Cerebellar nuclear complex (tissue), 1 donor: Measurements from ENCODE around the gene GDF11.

ENCODE experiments used
- DNase-seq, 2 experiments: peaks; one replicate each; lab custom pipeline; 2025; lab: John Stamatoyannopoulos, UW

Gene GDF11

DNA sequence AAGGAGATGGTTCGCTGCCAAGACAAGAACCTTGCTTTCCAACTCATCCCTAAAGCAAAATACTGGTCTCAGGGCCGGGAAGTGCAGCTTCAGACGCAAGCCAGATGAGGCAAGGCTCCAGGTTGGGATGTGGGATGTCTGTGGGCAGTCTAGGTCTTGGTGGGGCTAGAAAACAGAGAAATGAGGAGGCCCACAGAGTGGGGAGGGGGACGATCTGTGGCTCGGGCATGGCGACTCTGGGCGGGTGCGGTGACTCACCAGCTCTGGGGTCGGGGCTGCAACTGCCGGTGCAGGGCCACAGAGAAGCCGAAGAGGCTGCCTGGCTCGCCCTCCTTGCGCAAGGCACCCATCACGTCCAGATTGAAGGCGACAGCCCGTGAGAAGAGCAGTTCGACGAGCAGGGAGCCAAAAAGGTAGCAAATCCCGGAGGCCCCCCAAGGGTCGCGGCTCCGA, 35.7 kb upstream of the GDF11 start:
- no peak for DNase-seq

DNA sequence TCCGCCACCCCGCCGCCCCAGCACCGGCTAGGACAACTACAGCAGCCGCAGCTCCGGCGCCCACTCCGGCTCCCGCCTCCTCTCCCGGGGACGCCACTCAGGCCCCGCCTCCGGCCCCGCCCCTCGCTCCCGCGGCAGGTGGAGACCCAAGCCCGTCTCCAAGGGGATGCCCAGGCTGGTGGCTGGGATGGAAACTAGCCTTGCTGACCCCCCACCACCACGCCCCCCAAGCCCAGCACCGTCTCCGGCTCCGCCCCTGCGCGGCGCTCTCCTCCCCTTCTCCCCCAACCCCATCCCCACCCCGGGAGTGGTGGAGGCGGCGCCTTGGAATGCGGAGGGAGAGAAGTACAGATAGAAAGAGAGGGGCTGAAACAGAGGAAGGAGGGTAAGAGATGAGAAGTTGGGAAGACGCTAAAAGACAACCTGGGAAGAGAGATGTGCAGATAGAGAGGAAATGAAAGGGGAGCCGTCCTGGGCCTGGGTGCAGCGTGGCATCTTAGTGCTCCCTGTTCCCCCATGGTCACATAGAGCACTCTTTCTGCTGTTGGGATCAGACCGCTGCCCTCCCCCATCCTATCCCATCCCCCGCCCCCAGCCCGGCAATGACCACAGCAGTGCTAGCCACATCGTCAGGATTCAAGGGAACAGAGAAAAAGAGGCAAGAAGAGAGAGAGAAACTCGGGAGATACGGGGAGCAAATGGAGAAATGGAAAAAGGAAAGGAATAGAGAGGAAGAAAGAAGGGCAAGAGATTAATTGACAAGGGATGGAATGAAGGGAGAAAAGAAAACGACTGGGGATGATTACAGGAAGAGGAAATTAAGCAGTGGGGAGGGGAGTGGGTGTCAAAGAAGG, 34.9 kb upstream of the GDF11 start, which contains the start of gene ITGA7:
TSS of gene ITGA7 (minus strand) at position 64 of the 854 bp plus-strand sequence. CDS start 222 bp downstream, outside the sequence.
- DNase-seq = no peak

DNA sequence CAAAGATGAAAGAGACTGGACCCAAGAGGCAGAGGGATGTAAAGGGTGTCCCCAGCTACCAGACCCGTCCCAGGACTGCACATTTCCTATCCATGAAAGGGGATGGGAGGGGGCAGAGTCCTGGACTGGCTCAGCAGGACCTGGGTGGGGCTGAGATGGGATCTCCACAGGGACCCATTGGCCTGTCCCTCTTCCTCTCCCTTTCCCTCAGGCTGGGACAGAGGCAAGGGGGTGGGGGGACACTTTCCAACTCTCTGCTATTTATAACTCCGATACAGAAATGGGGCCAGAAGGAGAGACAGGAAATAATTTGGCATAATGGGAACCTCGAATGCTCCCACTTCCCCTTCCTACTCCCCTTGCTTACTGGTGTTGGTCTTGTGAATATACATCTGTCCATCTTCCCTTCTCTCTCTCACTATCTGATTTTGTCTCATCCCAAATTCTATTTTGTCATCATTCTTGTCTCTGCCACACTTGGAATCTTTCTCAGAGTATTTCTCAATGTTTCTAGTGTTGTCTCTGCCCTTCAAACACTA, 34.2 kb upstream of the GDF11 start:
- no peak for DNase-seq

DNA sequence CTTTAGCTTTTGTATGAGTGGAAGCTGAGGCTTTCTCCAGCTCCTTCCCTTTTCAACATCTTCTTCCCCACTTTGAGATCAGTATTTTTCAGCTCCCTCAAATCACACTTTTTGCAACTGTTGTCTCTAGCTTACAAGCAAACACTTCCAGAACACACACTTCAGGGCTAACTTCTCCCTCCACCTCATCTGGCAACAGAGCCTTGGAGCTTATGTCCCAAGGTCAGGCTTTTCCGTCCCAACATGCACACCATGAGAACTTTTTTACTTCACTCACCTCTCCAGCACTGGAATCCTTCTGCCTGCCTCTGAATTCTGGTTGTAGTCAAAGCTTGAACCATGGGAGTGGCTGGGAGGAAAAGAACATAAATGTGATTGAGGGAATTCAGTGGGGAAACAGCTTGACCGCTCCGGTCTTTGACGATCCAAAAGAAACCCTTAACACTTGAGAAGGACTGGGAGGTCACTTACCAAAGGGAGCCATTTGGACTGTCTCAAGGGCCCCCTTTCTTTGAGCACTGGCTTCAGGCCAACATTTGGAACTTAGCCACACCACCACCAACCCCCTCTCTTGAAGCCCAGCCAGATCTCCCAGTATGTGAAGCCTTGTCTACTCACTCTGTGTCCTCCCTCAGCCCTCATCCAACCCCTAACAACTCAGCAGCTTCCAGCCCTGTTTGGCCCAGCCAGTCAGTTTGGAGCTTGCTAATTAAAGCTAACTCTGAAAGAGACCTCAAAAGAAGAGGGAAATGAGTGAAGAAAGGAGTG, 31.0 kb upstream of the GDF11 start:
- no peak for DNase-seq

DNA sequence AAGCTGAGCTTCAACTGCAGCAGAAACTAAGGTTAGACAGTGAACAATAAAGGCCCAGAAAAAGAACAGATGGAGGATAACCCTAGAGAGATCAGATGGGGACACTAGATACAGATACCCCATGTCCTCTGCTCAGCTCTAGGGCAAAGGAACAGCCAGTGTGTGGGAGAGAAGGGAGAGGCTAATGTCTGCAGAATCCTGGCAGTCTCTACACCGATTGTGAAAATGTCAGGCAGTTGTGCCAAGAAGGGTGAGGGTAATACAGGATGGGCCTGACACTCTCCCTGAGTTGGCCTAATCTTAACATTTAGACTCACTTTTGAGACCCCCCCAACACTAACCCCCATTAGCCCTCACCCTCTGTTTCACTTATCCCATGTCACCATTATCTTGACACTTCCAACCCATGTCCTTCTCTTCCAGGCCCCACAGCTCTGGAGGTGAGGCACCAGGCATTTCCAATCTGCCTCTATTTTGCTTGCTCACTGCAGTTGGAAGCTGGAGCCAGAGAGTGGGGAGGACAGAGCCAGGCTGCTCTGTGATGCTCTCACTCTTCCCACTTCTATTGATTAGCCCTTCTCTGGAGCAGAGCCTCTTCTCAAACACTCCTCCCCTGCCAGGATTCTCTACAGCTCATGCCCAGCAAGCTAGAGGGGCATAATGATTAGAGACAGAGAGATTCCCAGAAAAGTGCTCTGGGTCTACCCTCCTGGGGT, 30.1 kb upstream of the GDF11 start:
- no peak for DNase-seq

DNA sequence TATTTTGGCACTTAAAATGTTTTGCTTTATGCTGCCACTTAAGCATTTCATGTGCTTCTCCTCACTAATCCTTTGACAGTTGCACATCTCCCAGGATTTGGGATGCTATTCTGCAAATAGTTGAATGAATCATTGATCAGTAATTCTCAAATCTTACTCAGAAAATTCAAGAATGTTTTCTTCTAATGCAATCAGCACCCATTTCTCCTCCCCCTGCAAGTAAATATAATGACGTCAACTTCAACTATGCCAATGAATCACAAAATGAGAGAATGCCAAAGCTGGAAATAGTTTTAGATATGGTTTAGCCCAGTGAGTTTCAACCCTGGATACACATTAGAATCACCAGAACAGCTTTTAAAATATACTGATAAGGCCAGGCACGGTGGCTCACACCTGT, 29.2 kb upstream of the GDF11 start:
- no peak for DNase-seq

- no peak for DNase-seq
Observed at GRCh38 chr12:55715169-55715764, 27.7 kb upstream of the GDF11 start.

- peak; percentile 71 to 74 for DNase-seq
Observed at GRCh38 chr12:55715833-55716581, 26.9 kb upstream of the GDF11 start, which contains the start of gene BLOC1S1. BLOC1S1 (plus strand) TSS chr12:55716046; CDS start chr12:55716052, 6 bp downstream.

- DNase-seq = no peak
Observed at GRCh38 chr12:55716582-55716957, 26.4 kb upstream of the GDF11 start.

- no peak for DNase-seq
Observed at GRCh38 chr12:55717011-55718007, 25.6 kb upstream of the GDF11 start.

- no peak for DNase-seq
Observed at GRCh38 chr12:55718015-55718414, 24.9 kb upstream of the GDF11 start.

- DNase-seq = no peak
Observed at GRCh38 chr12:55718624-55719275, 24.2 kb upstream of the GDF11 start.

- DNase-seq = no peak
Observed at GRCh38 chr12:55719371-55719770, 23.6 kb upstream of the GDF11 start.

- no peak for DNase-seq
Observed at GRCh38 chr12:55720071-55720564, 22.8 kb upstream of the GDF11 start, which contains the start of gene RDH5. RDH5 (plus strand) TSS chr12:55720393; CDS start chr12:55721185, 792 bp downstream.

GRCh38 chr12:55720894-55721444, 22.0 kb upstream of the GDF11 start:
- no peak for DNase-seq

DNA sequence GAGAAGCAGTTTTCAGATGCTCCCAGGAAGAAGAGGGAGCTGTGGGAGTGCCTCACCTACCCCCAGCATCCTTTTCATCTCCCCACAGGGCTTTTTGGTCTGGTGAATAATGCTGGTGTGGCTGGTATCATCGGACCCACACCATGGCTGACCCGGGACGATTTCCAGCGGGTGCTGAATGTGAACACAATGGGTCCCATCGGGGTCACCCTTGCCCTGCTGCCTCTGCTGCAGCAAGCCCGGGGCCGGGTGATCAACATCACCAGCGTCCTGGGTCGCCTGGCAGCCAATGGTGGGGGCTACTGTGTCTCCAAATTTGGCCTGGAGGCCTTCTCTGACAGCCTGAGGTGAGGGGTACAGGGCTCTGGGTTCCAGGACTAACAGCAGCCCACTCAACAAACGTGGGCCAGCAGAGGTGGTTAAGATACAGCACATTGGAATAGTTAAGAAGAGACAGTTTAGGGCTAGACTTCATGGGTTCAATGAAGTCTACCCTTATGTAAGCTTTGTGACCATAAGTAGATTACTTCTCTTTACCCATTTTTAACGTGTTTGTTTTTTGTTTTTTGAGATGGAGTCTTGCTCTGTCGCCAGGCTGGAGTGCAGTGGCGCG, 21.2 kb upstream of the GDF11 start:
- DNase-seq = no peak

GRCh38 chr12:55722948-55723347, 20.0 kb upstream of the GDF11 start:
- DNase-seq = no peak
